Effector memory CD4-positive, alpha-beta T cell (primary cell): ENCODE data around the gene GLTP.
"Not testable (repeated sequence)": the region's sequence is repeated elsewhere in the genome, so short reads cannot be mapped to it uniquely, and the experiment has no call there.

Experiments used
- DNase-seq, 3 donors: peaks; one replicate each; pipeline ENCODE4 v3.0.0-alpha.2; 2020
- H3K27ac ChIP-seq: 2 replicates; pipeline ENCODE4 v1.7.0; 2013; ENCODE audit warnings: mild to moderate bottlenecking, low read length, moderate library complexity; ENCODE audit not compliant: insufficient read depth, poor library complexity, severe bottlenecking
- H3K27me3 ChIP-seq: replicated peaks from 2 replicates; pipeline ENCODE4 v1.7.0; 2013; ENCODE audit warnings: mild to moderate bottlenecking, low read length; ENCODE audit not compliant: insufficient read depth, control insufficient read depth, poor library complexity, severe bottlenecking
- H3K36me3 ChIP-seq: 2 replicates; pipeline ENCODE4 v1.7.0; 2013; ENCODE audit warnings: mild to moderate bottlenecking, low read length, moderate library complexity; ENCODE audit not compliant: control insufficient read depth, insufficient read depth
- H3K4me1 ChIP-seq: 2 replicates; pipeline ENCODE4 v1.7.0; 2013; ENCODE audit warnings: low read length, mild to moderate bottlenecking; ENCODE audit not compliant: control insufficient read depth, insufficient read depth, poor library complexity, severe bottlenecking
- H3K4me3 ChIP-seq: 2 replicates; pipeline ENCODE4 v1.7.0; 2013; ENCODE audit warnings: low read length, low read depth, mild to moderate bottlenecking; ENCODE audit not compliant: insufficient read depth, poor library complexity, severe bottlenecking
- H3K9me3 ChIP-seq: 2 replicates; pipeline ENCODE4 v1.7.0; 2013; ENCODE audit warnings: mild to moderate bottlenecking, low read length, moderate library complexity; ENCODE audit not compliant: control insufficient read depth
- total RNA-seq, 3 donors: gene quantifications; one replicate each; lab custom pipeline; 2026; lab: John Stamatoyannopoulos, UW

The GLTP gene, protein sequence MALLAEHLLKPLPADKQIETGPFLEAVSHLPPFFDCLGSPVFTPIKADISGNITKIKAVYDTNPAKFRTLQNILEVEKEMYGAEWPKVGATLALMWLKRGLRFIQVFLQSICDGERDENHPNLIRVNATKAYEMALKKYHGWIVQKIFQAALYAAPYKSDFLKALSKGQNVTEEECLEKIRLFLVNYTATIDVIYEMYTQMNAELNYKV
- 44.5 to 55.2 (median 46.0) reads per million in 3 donors for total RNA-seq

DNA sequence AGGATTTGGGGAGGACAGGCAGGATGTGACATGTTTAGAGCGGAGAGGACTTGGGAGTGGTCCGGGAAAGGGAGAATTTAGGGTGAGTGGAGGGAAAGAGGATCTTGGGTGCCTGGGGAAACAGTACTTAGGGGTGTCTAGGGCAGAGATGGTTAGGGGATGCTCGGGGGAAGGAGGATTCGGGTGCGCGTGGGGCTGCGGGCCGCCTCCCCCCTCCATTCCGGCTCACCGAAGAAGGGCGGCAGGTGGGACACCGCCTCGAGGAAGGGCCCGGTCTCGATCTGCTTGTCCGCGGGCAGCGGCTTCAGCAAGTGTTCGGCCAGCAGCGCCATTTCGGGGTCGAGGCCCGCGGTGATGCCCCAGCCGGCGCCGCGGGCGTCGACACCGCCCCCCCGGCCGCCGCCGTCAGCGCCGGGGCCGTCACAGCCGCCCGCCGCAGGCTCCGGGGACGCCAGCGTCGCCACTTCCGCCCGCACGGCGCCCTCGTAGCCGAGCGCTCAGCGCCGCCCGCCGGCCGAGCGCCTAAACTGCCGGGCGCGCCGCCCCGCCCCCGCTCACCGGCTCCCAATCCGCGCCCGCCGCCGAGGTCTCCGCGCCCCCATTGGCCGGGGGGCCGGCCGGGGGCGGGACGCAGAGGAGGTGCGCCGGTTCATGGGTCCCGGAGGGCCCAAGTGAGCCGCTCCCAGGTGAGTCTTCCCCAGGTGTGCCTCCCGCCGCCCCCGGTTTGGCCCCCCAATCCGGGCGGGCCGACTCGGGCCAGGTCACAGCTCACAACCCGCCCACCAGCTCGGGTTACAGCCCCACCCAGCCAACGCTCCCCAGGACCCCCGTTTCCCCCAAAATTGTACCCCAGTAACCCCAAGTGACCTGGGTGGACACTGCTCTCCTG lies at the start of gene GLTP:
Gene GLTP (minus strand): TSS at position 499 of the 889 bp plus-strand sequence. CDS start 167 bp downstream, at position 332.
- H3K27ac ChIP-seq = peak within 1 kb of the TSS; percentile 85
- DNase-seq = peak; percentile 80 to 83 (median 81)
- H3K4me3 ChIP-seq = peak within 1 kb of the TSS; percentile 79
- H3K36me3 ChIP-seq = no peaks in the 10 kb centered on the region
- H3K27me3 ChIP-seq = no peaks in the 10 kb centered on the region
- H3K9me3 ChIP-seq = no peaks in the 10 kb centered on the region
- H3K4me1 ChIP-seq = peaks cover 9% of the 10 kb centered on the region

DNA sequence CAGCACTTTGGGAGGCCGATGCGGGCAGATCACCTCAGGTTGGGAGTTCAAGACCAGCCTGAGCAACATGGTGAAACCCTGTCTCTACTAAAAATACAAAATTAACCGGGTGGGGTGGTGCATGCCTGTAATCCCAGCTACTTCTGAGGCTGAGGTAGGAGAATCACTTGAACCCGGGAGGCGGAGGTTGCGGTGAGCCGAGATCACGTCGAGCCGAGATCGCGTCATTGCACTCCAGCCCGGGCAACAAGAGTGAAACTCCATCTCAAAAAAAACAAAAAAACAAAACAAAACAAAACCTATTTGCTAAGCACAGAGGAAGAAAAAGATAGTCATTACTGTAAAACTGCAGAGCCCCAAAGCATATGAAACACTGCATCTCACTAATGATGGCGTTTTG lies 49.0 kb upstream of the GLTP start:
- H3K27ac ChIP-seq, H3K4me1 ChIP-seq, DNase-seq, H3K27me3 ChIP-seq, H3K4me3 ChIP-seq, H3K9me3 ChIP-seq: not testable (repeated sequence)
- peaks cover 45% of the 10 kb centered on the region for H3K36me3 ChIP-seq

DNA sequence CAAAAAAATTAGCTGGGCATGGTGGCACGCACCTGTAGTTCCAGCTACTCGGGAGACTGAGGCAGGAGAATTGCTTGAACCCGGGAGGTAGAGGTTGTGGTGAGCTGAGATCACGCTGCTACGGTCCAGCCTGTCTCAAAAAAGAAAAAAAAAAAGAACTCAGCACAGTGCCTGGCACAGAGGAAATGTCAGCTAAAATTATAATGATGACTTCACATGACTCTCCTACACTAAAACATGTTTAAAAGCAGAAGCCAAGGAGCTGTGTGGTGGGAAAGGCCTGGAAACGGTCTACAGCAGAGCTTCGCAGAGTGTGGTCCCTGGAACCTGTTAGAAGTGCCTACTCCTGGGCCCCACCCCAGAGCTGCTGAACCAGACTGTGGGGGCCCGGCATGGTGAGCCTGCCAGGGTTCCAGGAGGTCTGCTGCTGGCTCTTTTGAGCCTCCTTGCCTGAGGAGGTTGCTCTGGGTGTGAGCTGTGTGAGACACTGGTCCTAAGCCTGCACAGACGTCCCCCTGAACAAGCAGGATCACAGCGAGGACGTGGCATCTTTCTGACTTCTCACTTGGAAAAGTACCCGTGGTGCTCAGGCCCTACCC lies 47.8 kb upstream of the GLTP start:
- Histone ChIP-seq H3K27ac (no peak overlapping the region), H3K36me3 (peaks cover 35% of the 10 kb centered on the region), H3K27me3 (no peaks in the 10 kb centered on the region), H3K4me1 (no peaks in the 10 kb centered on the region), H3K4me3 (no peak overlapping the region), H3K9me3 (no peaks in the 10 kb centered on the region)
- no peak for DNase-seq

DNA sequence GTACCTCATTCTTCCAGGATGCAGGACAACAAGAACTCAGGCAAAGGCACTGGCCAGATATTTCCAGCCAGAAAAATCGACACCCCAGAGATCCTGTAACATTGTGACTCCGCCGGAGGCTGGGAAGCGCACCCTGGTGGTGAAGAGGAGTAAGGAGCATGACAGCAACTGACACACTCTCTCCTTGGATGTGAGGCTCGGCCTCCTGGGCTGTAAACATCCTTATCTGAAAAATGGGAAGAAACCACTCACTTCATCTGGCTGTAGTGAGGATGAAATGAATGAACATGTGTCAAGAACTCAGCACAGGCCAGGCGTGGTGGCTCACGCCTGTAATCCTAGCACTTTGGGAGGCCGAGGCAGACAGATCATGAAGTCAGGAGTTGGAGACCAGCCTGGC lies 47.3 kb upstream of the GLTP start:
- Histone ChIP-seq H3K36me3 (peaks cover 30% of the 10 kb centered on the region), H3K27ac (no peak overlapping the region), H3K27me3 (no peaks in the 10 kb centered on the region), H3K4me1 (no peaks in the 10 kb centered on the region), H3K9me3 (no peaks in the 10 kb centered on the region), H3K4me3 (no peak overlapping the region)
- peak in 1 of 3 donors; percentile 16 for DNase-seq

GRCh38 chr12:109926488-109927210 lies 46.3 kb upstream of the GLTP start:
- Histone ChIP-seq H3K4me1 (no peaks in the 10 kb centered on the region), H3K4me3 (no peak overlapping the region), H3K27ac (no peak overlapping the region), H3K36me3 (peaks cover 20% of the 10 kb centered on the region), H3K9me3 (no peaks in the 10 kb centered on the region), H3K27me3 (no peaks in the 10 kb centered on the region)
- no peak for DNase-seq

- no peak for DNase-seq
- Histone ChIP-seq H3K4me1 (no peaks in the 10 kb centered on the region), H3K27me3 (no peaks in the 10 kb centered on the region), H3K27ac (no peak overlapping the region), H3K9me3 (no peaks in the 10 kb centered on the region), H3K4me3 (no peak overlapping the region), H3K36me3 (peaks cover 15% of the 10 kb centered on the region)
These were observed 45.7 kb upstream of the GLTP start for GRCh38 chr12:109926016-109926415.

- no peak for DNase-seq
- H3K27ac ChIP-seq = no peak overlapping the region
- H3K4me3 ChIP-seq = no peak overlapping the region
- no peaks in the 10 kb centered on the region for H3K9me3 ChIP-seq
- no peaks in the 10 kb centered on the region for H3K4me1 ChIP-seq
- H3K27me3 ChIP-seq = no peaks in the 10 kb centered on the region
- peaks cover 14% of the 10 kb centered on the region for H3K36me3 ChIP-seq
These were observed 45.0 kb upstream of the GLTP start for GRCh38 chr12:109925185-109925840.

DNA sequence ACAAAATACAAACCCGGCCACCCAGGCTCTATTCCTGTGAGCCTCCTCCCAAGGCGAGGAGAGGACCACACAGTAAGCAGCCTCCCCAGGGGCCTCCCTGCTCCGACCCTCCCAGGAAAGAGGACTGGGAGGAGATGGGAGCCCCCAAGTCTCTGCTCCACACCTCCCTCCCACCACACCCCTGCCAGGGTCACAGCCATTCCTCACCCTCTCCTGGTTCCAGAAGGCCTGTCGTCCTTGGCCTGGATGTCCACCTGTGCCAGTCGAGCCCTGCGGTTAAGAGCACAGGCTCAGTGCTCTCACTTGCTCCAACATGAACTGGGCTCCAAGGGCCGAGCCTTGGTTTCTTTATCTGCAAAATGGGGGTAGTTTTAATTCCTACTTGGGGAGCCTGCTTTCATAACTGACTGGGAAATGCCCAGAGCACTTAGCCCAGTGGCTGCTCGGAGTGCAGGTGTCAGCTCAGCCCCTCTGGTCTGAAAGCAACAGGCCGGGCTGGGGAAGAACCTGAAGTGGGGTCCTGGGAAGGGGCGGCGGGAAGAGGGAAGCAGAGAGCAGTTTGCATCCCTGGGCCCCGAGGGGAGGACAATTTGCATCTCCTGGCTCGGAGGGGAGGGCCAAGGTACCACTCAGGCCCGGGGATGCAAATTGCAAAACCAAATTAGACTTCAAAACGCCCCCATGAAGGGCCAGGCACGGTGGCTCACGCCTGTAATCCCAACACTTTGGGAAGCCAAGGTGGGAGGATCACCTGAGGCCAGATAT lies 43.3 kb upstream of the GLTP start:
- Histone ChIP-seq H3K27me3 (no peaks in the 10 kb centered on the region), H3K36me3 (peaks cover 15% of the 10 kb centered on the region), H3K9me3 (no peaks in the 10 kb centered on the region), H3K4me1 (no peaks in the 10 kb centered on the region), H3K4me3 (no peak overlapping the region), H3K27ac (no peak overlapping the region)
- no peak for DNase-seq

DNA sequence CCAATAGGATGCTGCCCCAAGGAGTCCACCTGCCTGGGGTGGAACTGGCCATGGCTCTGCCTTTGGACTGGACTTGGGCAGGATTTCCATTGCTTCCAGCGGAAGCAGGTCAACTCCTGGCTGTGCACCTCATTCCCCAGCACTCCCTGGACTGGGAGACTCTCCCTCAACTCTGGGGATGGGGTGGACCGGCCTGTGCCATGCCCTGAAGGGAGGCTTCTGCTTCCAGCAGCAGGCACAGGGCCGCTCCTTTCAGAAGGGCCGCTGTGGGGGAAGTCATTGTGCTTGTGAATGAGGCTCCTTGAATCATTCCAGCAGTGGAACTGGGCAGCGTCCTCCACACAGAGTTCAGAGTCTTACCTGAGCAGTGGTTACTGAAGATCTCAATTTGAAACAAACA lies 42.7 kb upstream of the GLTP start:
- no peak for DNase-seq
- no peaks in the 10 kb centered on the region for H3K4me1 ChIP-seq
- no peaks in the 10 kb centered on the region for H3K27me3 ChIP-seq
- H3K36me3 ChIP-seq = peaks cover 17% of the 10 kb centered on the region
- H3K27ac ChIP-seq = no peak overlapping the region
- no peaks in the 10 kb centered on the region for H3K9me3 ChIP-seq
- no peak overlapping the region for H3K4me3 ChIP-seq
